ENCODE measurements around the gene GNPAT. TPM values are rescaled to one million over a fixed set of nuclear protein-coding genes. Genes with fewer than 3 reads are reported as not detected.

GNPAT gene
- total RNA-seq, 1 experiment from 2014 or later, result 52.7 TPM

DNA sequence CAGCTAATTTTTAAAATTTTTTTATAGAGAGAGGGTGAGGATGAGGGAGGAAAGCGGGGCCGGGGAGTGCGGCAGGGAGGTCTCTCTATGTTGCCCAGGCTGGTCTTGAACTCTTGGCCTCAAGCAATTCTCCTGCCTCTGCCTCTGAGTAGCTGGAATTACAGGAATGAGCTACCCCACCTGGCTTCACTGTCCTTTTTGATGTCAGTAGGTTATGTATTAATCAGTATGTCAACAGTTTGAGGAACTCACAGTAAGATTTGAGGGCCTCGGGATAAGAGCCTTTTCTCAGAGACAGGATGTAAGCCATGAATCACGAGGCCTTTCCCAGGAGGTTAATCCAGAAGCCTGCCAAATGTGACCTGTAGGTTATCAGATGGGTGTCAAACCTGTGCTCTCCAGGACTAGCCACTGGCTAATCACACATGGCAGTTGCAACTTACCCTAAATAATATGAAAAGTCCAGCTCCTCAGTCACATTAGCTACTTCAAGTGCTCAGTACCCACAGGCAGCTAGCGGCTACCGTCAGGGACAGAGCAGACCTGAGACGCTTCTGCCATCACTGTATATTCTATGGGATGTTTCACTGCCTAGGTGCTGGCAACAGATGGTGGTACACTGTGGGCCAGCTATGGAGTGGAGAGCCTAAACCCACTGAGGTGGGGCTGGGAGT lies 46.0 kb upstream of the GNPAT start:
- H3K36me3 Mint-ChIP-seq (ENCODE audit: insufficient read depth, unreplicated experiment), result no peaks in the 10 kb centered on the region
- CTCF ChIA-PET, result interaction anchor here (0.6 to 1.8 kb wide), 9 partner anchors 12 to 337 kb away, joined by 3 to 7 read pairs (median 3); partner anchors contain the start of genes ARV1 and TTC13
- TF ChIP-seq CTCF (IDR thresholded peaks at IDR 0.05; ENCODE audit: unreplicated experiment), result no peak
- peak overlapping the region; percentile 19 for H3K27ac Mint-ChIP-seq (ENCODE audit: unreplicated experiment)
- peaks cover 35% of the 10 kb centered on the region for H3K4me1 Mint-ChIP-seq (ENCODE audit: low read depth, unreplicated experiment)
- BruUV-seq (replicated peaks), result no TSS peak
- peaks cover 16% of the 10 kb centered on the region for H3K27me3 Mint-ChIP-seq (ENCODE audit: unreplicated experiment)
- intact Hi-C loops (cut with micrococcal nuclease; ENCODE audit: unreplicated experiment), result loop anchor here (2.0 to 10.0 kb wide), 2 partner anchors 56 to 160 kb away; no protein-coding TSS in a partner anchor
- no peaks in the 10 kb centered on the region for H3K9me3 Mint-ChIP-seq (ENCODE audit: low read depth, unreplicated experiment)
- H3K4me3 Mint-ChIP-seq (ENCODE audit: low read depth, unreplicated experiment), result no peak overlapping the region
- peak; percentile 58 for DNase-seq

DNA sequence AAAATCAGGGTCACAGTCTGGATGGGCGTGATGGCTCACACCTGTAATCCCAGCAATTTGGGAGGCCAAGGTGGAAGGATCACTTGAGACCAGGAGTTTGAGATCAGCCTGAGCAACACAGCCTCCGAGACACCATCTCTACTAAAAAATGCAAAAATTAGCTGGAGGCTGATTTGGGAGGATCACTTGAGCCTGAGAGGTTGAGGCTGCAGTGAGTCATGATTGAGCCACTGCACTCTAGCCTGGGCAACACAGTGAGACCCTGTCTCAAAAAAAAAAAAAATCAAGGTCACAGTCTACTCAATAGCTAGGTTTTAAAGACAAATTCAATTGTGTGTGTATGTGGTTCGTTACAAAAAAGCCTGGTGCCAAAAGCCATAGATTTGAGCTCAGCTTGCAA lies 44.7 kb upstream of the GNPAT start:
- no peak for TF ChIP-seq CTCF (IDR thresholded peaks at IDR 0.05; ENCODE audit: unreplicated experiment)
- H3K4me3 Mint-ChIP-seq (ENCODE audit: low read depth, unreplicated experiment), result no peak overlapping the region
- DNase-seq, result no peak
- no peak overlapping the region for H3K27ac Mint-ChIP-seq (ENCODE audit: unreplicated experiment)
- intact Hi-C loops (cut with micrococcal nuclease; ENCODE audit: unreplicated experiment), result loop anchor here (10.0 kb wide), 1 partner anchor 162 kb away; no protein-coding TSS in a partner anchor
- no TSS peak for BruUV-seq (replicated peaks)
- no peaks in the 10 kb centered on the region for H3K36me3 Mint-ChIP-seq (ENCODE audit: insufficient read depth, unreplicated experiment)
- CTCF ChIA-PET, result interaction anchor here (1.3 kb wide), 2 partner anchors 20 to 129 kb away, joined by 3 read pairs; no protein-coding TSS in a partner anchor
- H3K4me1 Mint-ChIP-seq (ENCODE audit: low read depth, unreplicated experiment), result peaks cover 35% of the 10 kb centered on the region
- H3K27me3 Mint-ChIP-seq (ENCODE audit: unreplicated experiment), result peaks cover 16% of the 10 kb centered on the region
- H3K9me3 Mint-ChIP-seq (ENCODE audit: low read depth, unreplicated experiment), result no peaks in the 10 kb centered on the region

GRCh38 chr1:231196728-231197127 lies 44.3 kb upstream of the GNPAT start:
- CTCF ChIA-PET, result no interaction called here
- Mint-ChIP-seq H3K27ac (ENCODE audit: unreplicated experiment) (no peak overlapping the region), H3K36me3 (ENCODE audit: insufficient read depth, unreplicated experiment) (no peaks in the 10 kb centered on the region), H3K4me1 (ENCODE audit: low read depth, unreplicated experiment) (peaks cover 35% of the 10 kb centered on the region), H3K4me3 (ENCODE audit: low read depth, unreplicated experiment) (no peak overlapping the region), H3K9me3 (ENCODE audit: low read depth, unreplicated experiment) (peaks cover 2% of the 10 kb centered on the region), H3K27me3 (ENCODE audit: unreplicated experiment) (peaks cover 17% of the 10 kb centered on the region)
- no peak for TF ChIP-seq CTCF (IDR thresholded peaks at IDR 0.05; ENCODE audit: unreplicated experiment)
- intact Hi-C loops (cut with micrococcal nuclease; ENCODE audit: unreplicated experiment), result loop anchor here (10.0 kb wide), 1 partner anchor 162 kb away; no protein-coding TSS in a partner anchor
- no TSS peak for BruUV-seq (replicated peaks)
- no peak for DNase-seq

DNA sequence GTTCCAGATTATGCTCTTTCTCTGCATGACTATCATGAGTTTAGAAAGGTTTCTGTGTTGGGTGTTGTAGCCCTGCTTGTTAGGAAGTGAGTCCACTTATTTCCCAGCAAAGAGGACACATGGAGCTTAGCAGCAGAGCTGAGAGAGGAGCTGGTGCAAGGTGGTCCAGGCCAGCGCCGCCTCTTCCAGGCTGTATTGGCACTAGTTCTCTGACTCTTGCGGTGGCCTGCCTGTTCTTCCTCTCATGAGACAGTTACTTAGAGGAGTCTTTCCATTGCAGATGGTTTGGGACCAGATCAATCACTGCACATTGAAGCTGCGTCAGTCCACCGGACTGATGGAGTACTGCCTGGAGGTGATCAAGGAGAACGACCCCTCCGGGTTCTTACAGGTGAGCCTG lies 41.1 kb upstream of the GNPAT start:
- no TSS peak for BruUV-seq (replicated peaks)
- H3K4me3 Mint-ChIP-seq (ENCODE audit: low read depth, unreplicated experiment), result no peak overlapping the region
- TF ChIP-seq CTCF (IDR thresholded peaks at IDR 0.05; ENCODE audit: unreplicated experiment), result no peak
- CTCF ChIA-PET, result no interaction called here
- no peak overlapping the region for H3K27ac Mint-ChIP-seq (ENCODE audit: unreplicated experiment)
- peaks cover 42% of the 10 kb centered on the region for H3K27me3 Mint-ChIP-seq (ENCODE audit: unreplicated experiment)
- H3K4me1 Mint-ChIP-seq (ENCODE audit: low read depth, unreplicated experiment), result peaks cover 14% of the 10 kb centered on the region
- peaks cover 2% of the 10 kb centered on the region for H3K9me3 Mint-ChIP-seq (ENCODE audit: low read depth, unreplicated experiment)
- DNase-seq, result no peak
- no peaks in the 10 kb centered on the region for H3K36me3 Mint-ChIP-seq (ENCODE audit: insufficient read depth, unreplicated experiment)
- intact Hi-C loops (cut with micrococcal nuclease; ENCODE audit: unreplicated experiment), result loop anchor here (10.0 kb wide), 1 partner anchor 165 kb away; no protein-coding TSS in a partner anchor
